ENCODE data around the gene REEP1.

The REEP1 gene, protein sequence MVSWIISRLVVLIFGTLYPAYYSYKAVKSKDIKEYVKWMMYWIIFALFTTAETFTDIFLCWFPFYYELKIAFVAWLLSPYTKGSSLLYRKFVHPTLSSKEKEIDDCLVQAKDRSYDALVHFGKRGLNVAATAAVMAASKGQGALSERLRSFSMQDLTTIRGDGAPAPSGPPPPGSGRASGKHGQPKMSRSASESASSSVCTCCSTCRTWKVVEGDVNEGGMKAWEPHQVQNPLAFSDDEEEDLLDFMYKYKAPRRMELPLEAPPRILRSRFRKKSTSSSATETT

DNA sequence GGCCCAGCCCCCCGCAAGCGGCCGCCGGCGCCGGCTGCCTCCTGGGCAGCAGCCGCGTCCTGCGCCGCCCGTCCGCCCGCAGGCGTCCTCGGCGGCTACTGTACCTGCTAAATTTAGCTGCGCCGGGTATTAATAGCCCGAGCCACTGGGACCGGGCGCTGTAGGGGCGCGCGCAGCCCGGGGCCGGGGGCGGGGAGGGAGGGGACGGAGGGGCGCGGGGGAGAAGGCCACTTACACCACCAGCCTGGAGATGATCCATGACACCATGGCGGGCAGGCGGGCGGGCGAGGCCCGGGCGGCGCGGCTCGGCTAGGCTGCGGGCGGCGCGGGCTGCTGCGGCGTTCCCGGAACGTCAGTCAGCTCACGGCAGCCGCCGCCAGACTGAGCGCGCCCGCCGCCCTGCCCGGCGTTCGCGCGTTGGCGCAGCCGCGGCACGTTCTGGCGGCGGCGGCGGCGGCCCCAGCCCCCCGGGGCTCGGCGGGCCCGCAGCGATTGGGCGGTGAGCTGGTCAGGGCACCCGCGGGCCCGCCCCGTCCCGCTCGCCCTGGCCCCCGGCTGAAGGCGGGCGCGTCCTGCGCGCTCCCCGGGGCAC lies at the start of gene REEP1:
Gene REEP1 (minus strand): TSS at position 383 of the 592 bp plus-strand sequence. CDS start 116 bp downstream, at position 267.
- peak; percentile 85 for DNase-seq (ENCODE audit: low spot score)

DNA sequence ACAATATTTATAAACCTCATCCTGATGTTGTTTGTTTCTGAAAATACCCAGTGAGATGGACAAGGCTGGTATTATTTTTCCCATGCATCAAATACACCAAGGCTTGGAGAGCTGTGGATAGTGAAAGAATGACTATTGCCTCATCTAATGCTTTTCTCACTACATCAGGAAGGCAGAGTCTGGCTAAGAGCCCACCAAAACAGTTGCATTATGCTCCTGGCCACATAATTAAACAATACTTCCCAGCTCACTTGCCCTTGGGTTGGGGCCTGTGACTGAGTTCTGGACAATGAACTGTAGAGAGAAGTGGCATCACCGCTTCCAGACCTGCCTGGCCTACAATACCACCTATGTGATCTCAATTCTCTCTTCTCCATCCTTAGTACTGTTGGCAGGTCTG lies 46.4 kb upstream of the REEP1 start:
- DNase-seq (ENCODE audit: low spot score), result no peak

DNA sequence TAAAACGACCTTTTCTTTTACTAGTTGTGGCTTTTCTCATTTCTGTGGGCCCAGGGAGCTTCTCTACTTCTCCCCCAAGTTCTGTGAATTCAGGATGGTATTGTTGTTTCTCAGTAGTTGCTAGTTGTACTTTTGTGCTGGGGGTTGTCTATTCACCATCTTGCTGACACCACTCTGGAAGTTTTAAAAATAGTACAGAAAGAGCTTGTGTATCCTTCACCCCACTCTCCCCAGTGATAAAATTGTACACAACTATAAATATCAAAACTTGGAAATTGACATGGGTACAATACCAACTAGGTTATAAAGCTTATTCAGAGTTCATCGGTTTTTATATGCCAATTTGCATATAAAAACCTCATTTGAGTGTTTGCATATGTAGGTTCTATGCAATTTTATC lies 45.3 kb upstream of the REEP1 start:
- no peak for DNase-seq (ENCODE audit: low spot score)

DNA sequence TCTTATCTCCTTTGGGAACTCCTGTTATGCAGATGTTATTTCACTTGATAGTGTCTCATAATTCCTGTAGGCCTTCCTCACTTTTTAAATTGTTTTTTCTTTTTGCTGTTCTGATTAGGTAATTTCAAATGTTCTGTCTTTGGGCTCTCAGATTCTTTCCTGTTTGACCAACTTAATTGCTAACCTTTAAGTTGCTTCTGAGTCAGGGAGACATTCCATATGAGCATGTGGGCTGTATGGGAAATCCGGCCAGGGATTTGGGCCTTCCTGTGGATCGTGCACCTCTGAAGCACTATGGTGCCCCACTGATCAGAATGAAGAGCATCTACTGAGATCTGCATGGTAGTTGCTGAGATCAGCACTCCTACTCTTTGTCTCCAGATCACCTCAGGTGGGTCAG lies 44.7 kb upstream of the REEP1 start:
- no peak for DNase-seq (ENCODE audit: low spot score)

DNA sequence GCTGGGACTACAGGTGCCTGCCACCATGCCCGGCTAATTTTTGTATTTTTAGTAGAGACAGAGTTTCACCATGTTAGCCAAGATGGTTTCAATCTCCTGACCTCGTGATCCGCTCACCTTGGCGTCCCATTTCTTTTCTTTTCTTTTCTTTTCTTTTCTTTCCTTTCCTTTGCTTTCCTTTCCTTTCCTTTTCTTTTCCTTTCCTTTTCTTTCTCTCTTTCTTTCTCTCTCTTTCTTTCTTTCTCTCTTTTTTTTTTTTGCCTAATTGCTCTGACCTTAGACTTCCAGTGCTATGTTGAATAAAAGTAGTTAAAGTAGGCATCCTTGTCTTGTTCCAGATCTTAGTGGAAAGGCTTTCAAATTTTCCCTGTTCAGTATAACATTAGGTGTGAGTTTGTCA lies 41.0 kb upstream of the REEP1 start:
- no peak for DNase-seq (ENCODE audit: low spot score)

DNA sequence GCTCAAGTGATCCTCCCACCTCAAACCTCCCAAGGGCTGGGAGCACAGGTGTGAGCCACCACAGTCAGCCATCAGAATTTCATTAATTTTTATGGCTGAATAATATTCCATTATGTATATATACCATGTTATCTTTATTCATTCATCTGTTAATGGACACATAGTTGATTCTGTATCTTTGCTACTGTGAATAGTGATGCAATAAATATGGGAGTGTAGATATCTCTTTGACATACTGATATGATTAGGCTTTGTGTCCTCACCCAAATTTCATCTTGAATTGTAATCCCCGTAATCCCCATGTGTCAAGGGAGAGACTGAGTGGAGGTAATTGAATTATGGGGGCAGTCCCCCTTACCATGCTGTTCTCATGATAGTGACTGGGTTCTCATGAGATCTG lies 38.2 kb upstream of the REEP1 start:
- DNase-seq (ENCODE audit: low spot score), result no peak

DNA sequence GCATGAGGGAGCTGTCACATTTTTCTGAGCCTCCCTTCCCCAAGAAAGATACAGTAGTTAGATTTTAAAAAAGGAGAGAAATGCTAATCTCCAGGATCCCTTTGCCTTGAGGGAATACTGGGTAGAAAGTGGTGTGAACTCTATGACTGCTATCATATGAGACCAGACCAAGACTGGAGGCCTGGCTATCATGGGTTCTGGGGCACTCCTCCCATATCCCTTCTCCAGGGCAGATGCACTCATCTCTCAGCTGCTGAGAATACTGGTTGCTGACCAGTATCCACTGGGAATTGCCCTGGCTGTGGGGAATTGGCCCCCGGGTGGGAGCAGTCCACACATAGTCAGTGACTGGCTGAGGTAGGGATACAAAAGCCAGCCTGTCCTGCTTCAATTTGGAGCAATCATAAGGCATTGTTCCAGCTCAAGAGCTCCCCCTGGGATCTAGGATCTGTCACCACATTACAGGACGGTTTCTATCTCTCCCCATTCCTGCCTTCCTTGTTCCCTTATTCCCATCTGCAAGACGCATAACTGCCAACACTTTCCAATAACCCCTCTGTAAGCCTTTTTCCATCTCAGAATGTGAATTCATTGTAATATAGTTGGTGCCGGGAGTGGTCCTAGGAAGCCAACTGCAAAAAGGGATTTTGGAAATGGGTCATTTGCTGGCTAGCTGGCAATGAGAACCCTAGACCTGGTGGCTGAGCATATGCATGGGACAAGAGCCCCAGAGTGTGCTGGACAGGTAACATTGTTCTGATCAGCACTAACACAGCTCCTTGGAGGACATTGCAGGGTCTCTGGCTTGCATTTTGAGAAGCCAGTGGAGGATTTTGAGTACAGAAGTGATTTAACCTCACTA lies 35.4 kb upstream of the REEP1 start:
- peak; percentile 65 for DNase-seq (ENCODE audit: low spot score)

DNA sequence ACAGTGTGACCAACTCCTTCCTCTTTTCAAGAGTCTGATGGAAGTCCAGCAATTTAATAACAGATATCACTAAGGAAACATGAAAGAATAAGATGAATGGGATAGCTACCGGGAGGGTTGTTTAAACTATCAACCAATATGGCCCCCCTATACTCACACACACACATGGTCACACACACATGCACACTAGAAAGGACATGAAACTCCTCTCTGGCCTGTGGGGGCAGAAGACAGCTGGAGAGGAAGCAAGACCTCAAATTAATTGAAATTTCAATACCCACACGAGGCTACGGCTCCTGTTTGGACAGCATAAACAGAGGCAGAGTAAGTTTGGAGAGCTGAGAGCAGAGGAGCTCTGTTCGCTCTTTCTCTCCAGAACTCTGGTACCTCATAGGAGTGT lies 34.7 kb upstream of the REEP1 start:
- no peak for DNase-seq (ENCODE audit: low spot score)

DNA sequence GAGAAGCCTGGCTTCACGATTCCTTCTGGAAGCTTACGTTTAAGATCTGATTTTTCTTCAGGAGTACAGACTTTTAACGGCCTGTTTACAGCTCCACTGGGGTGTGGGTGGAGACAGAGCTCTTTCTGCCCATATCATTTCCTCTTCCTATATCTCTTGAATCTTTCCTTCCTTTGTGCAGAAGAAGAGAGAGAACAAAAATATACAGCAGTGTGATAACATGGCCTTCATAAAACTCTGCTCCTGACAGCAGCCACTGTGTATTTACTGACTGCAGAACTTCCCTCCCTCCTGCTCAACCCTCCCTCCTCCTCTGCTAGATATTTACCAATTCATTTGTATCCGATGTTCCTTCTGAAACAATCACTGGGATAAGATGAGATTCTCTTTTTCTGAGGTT lies 34.1 kb upstream of the REEP1 start:
- DNase-seq (ENCODE audit: low spot score), result no peak

DNA sequence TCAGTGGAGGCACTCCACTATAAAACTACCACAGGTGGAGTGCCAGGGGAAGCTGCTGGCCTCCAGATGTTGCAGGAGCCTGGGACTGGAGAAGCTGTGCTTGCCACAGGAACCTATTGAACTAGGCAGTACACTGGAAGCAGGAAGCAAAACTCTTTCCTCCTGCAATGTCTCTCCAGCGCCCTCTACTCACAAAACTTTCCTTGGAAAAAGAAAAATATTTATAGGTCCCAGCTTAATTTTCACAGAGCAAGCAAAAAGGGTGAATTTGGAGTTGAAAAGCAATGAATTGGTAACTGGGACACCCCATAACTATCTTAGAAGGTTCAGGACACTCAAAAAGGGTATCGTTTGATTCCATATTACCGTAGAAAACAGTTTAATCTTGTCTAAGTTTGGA lies 33.2 kb upstream of the REEP1 start:
- no peak for DNase-seq (ENCODE audit: low spot score)

DNA sequence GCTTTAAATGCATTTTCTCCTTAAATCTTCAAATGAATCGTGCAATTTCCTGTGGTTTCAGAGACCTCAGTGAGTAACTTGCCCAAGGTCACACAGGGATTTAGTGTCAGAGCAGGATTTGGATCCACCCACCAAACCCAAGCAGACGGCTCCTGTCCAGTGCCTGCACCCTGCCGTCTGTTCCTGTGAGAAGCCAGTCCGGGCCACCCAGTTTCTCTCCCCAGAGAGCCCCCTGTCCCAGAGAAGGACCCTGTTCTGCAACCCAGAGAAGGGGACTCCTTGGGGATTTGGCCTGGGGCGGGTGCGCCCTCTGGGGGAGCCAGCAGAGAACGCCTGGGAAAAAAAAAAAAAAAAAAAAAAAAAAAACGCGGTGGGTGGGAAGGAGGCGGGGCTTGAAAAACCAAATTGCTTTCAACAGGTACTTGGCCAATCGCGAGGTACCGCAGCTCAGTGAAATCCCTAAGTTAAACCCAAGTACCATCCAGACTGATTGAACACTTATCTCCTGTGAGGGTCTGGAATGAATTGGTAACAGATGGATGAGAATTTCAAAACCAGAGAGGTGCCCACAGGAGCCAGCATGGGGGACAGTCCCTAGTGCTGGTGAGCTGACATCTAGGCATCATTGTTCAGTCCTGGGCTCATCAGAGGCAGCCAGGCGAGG lies 30.9 kb upstream of the REEP1 start:
- DNase-seq (ENCODE audit: low spot score), result peak; percentile 85

DNA sequence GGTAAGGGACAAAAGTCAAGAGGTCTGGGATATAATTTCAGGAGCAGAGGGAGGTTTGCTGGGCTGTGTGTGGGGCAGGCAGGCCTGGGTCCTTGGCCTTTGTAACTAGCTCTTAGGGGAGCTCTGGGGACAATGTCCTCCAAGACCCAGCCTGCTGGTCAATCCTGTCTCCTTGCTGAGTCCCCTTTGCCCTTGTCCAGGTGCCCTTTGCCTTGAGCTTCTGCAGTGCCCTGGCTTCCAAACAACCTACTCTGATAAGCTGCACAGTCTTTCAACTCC lies 30.0 kb upstream of the REEP1 start:
- DNase-seq (ENCODE audit: low spot score), result no peak

DNA sequence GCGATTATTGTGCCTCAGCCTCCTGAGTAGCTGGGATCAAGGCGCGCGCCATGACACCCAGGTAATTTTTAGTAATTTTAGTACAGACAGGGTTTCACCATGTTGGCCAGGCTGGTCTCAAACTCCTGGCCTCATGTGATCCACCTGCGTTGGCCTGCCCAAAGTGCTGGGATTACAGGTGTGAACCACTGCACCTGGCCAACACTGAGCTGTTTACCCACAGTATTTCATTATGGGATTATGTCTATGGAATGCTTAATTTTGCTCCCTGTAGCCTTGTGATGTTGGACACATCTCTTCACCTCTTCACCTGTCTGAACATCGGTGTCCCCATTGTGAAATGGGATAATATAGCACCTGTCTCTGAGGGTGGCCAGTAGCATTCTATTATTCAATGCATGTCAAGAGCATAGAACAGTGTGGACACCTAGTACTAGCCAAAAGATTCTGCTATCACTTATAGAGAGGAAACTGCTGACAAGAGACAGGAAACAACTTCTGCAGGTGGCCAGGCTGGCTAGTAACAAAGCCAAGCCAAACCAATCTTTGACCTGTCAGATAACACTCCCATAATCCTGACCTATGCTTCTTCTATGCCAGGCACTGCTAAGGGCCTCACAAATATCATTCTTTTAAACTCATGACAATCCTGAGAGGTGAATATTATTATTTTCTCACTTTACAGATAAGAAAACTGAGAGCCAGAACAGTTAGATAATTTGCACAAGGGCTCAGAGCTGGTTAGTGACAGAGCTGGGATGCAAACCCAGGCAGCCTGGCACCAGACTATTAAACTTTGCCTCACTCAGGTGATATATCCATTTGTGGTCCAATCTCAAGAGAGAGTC lies 29.4 kb upstream of the REEP1 start:
- DNase-seq (ENCODE audit: low spot score), result no peak

DNA sequence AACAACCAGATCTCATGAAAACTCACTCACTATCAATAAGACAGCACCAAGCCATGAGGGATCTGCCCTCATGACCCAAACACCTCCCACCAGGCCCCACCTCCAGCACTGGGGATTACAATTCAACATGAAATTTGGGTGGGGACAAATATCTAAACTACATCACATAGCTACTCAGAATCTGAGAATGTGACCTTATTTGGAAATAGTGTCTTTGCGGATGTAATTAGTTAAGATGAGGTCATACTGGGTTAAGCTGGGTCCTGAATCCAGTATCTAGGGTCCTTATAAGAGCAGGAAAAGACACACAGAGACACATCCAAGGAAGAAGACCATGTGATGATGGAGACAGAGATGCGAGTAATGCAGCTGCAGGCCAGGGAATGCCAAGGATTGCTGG lies 27.5 kb upstream of the REEP1 start:
- DNase-seq (ENCODE audit: low spot score), result no peak

DNA sequence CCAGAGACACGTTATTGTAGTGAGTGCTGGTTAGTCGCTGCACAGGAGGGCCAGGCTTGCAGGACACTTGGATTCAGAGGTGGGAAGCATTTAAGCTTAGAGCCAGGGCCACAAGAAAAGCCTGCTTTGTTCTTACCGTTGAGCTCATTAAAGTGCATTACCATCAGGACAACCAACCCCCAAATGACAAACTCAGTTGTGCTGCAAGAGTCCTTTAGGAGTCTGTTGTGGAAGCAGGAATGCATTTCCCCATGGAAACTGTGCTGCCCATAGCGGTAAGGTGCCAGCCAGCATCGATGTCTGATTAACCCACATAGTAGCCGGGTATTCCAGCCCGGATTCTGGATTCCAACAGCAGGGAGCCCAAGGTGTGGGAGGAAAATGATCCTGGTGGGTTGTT lies 23.4 kb upstream of the REEP1 start:
- no peak for DNase-seq (ENCODE audit: low spot score)

DNA sequence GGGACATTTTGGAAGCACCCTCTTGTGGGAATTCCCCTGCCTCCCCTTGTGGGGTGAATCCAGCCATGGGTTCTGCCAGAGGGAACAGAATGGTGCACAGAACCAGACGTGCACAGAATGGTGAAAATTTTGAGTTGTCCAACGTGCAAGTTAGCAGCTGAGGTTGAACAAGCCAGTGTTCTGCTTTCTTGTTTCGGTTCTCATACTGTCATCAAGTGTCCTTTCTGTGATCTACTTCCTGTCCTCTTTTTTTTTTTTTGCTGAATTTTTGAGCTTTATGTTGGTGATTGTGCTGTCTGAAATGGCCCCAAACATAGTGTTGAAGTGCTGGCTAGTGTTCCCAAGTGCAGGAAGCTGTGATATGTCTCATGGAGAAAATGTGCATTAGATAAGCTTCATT lies 21.5 kb upstream of the REEP1 start:
- no peak for DNase-seq (ENCODE audit: low spot score)

DNA sequence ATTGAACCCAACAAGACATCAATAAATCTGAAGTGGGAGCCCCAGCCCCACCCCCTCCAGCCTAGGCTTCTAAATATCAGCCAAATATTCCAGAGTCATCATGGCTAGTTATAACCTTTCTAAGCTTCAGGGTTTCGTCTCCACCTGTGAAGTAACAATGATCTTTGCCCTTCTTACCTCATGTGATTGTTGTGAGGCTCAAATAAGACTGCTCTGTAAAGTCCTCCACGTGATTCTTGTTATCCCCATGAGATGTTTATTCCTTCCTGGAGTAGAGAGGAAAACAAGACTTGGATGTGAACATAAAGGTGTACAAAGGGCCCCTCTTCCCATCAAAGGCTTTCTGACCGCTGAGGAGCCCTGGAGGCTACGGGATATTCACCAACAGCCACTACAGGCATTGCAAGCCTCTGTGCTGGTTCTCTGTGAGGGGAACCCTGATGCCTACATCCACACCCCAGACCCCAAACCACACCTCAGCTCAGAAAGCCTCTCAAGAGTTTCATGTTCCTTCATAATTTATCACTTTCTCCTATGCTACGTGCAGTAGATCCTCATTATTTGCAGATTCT lies 20.1 kb upstream of the REEP1 start:
- DNase-seq (ENCODE audit: low spot score), result no peak

DNA sequence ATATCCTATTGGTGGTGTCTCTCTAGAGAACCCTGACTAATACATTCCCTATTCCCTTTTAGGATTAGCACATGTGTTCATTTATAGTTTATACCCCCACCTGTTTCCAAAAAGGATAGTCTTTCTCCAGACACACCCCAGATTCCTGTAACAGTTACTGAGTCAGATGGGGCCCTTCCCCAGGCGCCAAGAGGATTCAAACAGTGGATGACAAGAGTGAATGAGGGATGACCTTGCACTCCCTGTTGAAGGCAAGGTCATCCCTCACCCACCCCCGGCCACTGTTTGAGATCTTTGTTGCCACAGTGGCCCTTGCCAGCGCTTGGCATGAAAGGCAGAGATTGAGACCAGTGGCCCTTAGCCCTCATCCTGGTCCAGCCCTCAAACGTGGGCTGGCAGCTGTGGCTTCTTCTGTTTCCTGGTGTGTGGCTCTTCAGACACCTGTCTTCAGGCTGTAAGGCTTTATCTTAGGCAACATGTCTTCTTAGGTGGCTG lies 15.3 kb upstream of the REEP1 start:
- no peak for DNase-seq (ENCODE audit: low spot score)

DNA sequence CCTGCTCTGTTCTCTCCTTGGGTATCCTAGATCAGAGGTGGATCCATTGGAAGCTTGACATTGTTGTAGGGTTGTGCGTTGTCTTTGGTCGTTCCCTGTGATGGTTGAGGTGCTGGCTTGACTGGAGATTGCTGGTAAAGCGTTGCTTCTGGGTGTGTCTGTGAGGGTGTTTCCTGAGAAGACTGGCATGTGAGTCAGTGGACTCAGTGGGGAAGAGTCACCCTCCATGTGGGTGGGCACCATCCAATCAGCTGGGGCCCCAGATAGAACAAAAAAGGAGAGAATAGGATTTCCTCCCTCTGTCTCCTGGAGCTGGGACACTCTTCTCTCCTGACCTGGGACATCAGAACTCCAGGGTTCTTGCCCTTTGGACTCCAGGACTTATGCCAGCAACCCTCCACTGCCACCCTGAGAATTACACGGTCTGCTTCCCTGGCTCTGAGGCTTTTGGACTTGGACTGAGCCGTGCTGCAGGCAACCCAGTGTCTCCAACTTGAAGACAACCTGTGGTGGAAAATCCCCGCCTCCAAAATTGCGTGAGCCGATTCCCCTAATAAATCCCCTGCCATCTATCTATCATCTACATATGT lies 14.8 kb upstream of the REEP1 start:
- DNase-seq (ENCODE audit: low spot score), result no peak

DNA sequence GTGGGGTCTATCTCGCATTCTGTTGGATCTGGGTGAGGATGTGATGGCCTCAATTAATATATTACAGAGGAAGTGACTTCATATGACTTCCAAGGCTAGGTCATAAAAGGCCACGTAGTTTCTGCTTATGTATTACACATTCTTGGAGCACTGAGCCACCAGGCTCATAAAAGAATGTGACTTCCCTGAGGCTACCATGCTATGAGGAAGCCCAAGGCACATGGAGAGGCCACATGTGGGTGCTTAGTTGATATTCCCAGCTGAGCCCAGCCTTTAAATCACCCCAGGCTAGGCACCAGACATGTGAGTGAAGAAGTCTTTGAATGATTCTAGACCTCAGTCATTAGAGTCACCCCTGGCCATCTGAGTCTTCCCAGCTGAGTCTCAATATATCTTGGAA lies 13.3 kb upstream of the REEP1 start:
- no peak for DNase-seq (ENCODE audit: low spot score)

DNA sequence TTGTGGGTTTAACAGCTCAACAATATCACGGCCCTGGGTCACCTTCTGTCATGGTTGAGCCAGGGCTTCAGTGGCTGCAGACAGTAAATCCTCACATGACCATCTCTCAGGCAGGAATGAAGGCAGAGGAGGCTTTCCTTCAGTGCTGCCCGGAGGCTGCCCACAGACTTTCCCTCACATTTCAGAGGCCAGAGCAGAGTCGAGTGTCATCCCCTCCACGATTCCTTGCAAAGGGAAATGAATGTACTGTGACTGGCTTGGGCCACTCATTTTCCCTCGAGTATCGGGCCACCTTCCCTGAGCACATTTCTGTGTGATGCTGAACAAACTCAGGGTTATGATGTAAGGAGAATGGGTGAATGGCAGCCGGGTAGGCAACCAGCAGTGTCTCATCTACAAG lies 10.0 kb upstream of the REEP1 start:
- no peak for DNase-seq (ENCODE audit: low spot score)
